Measurements from ENCODE around the gene TRPV5. TPM values are rescaled to one million over a fixed set of nuclear protein-coding genes. Genes with fewer than 3 reads are reported as not detected.
"Not testable (repeated sequence)": the region's sequence is repeated elsewhere in the genome, so short reads cannot be mapped to it uniquely, and the experiment has no call there.

TRPV5 gene
- total RNA-seq (under 1 TPM in 1 of 2 donors, not detected in 1; 0.11 TPM), polyA plus RNA-seq (ENCODE audit: insufficient read length in 2 of 2) (under 1 TPM in 1 of 2 donors, not detected in 1; 0.24 TPM)
- long read RNA-seq, donor 1, result 0 reads
- long read RNA-seq, donor 2, result 0 reads
- long read RNA-seq, donor 3, result 0 reads
- long read RNA-seq, donor 4, result 0 reads

GRCh38 chr7:142933624-142934023 lies at the start of gene TRPV5:
TSS of gene TRPV5 (minus strand) at chr7:142933746. CDS start at chr7:142933459, 287 bp downstream.
- Histone ChIP-seq H3K4me1 (ENCODE audit: control insufficient read depth, insufficient read depth, low read length) (no peaks in the 10 kb centered on the region), H3K9me3 (ENCODE audit: control insufficient read depth, insufficient read depth, low read length) (no peaks in the 10 kb centered on the region), H3K36me3 (ENCODE audit: control insufficient read depth, insufficient read depth, low read length) (no peaks in the 10 kb centered on the region), H3K4me3 (ENCODE audit: low read depth, low read length) (no peak within 1 kb of the TSS), H3K27ac (ENCODE audit: low read depth, low read length) (no peak within 1 kb of the TSS), H3K27me3 (ENCODE audit: control insufficient read depth, insufficient read depth, low read length) (no peaks in the 10 kb centered on the region)
- 72% methylated on average over 4 of the region's 4 CpGs for WGBS (ENCODE audit: insufficient coverage)
- DNase-seq (ENCODE audit: low read depth in 4 of 6, low spot score in 6 of 6), result no peak

GRCh38 chr7:142978402-142978801 lies 44.9 kb upstream of the TRPV5 start:
- not testable (repeated sequence) for H3K36me3 ChIP-seq (ENCODE audit: control insufficient read depth, insufficient read depth, low read length); DNase-seq (ENCODE audit: low read depth in 4 of 6, low spot score in 6 of 6); H3K27ac ChIP-seq (ENCODE audit: low read depth, low read length); H3K9me3 ChIP-seq (ENCODE audit: control insufficient read depth, insufficient read depth, low read length); H3K4me1 ChIP-seq (ENCODE audit: control insufficient read depth, insufficient read depth, low read length); H3K27me3 ChIP-seq (ENCODE audit: control insufficient read depth, insufficient read depth, low read length); H3K4me3 ChIP-seq (ENCODE audit: low read depth, low read length)
- no CpG with 5 or more reads among the region's 4 CpGs for WGBS (ENCODE audit: insufficient coverage)

GRCh38 chr7:142974626-142975025 lies 41.1 kb upstream of the TRPV5 start:
- WGBS (ENCODE audit: insufficient coverage), result no CpG with 5 or more reads among the region's 3 CpGs
- Histone ChIP-seq H3K4me3 (ENCODE audit: low read depth, low read length) (no peak overlapping the region), H3K9me3 (ENCODE audit: control insufficient read depth, insufficient read depth, low read length) (no peaks in the 10 kb centered on the region), H3K27me3 (ENCODE audit: control insufficient read depth, insufficient read depth, low read length) (no peaks in the 10 kb centered on the region), H3K27ac (ENCODE audit: low read depth, low read length) (no peak overlapping the region), H3K4me1 (ENCODE audit: control insufficient read depth, insufficient read depth, low read length) (no peaks in the 10 kb centered on the region), H3K36me3 (ENCODE audit: control insufficient read depth, insufficient read depth, low read length) (no peaks in the 10 kb centered on the region)
- DNase-seq (ENCODE audit: low read depth in 4 of 6, low spot score in 6 of 6), result no peak

GRCh38 chr7:142969183-142969582 lies 35.6 kb upstream of the TRPV5 start:
- Histone ChIP-seq H3K36me3 (ENCODE audit: control insufficient read depth, insufficient read depth, low read length) (no peaks in the 10 kb centered on the region), H3K9me3 (ENCODE audit: control insufficient read depth, insufficient read depth, low read length) (no peaks in the 10 kb centered on the region), H3K4me1 (ENCODE audit: control insufficient read depth, insufficient read depth, low read length) (no peaks in the 10 kb centered on the region), H3K4me3 (ENCODE audit: low read depth, low read length) (no peak overlapping the region), H3K27ac (ENCODE audit: low read depth, low read length) (no peak overlapping the region), H3K27me3 (ENCODE audit: control insufficient read depth, insufficient read depth, low read length) (no peaks in the 10 kb centered on the region)
- WGBS (ENCODE audit: insufficient coverage), result 64% methylated on average over 1 of the region's 4 CpGs
- DNase-seq (ENCODE audit: low read depth in 4 of 6, low spot score in 6 of 6), result no peak

DNA sequence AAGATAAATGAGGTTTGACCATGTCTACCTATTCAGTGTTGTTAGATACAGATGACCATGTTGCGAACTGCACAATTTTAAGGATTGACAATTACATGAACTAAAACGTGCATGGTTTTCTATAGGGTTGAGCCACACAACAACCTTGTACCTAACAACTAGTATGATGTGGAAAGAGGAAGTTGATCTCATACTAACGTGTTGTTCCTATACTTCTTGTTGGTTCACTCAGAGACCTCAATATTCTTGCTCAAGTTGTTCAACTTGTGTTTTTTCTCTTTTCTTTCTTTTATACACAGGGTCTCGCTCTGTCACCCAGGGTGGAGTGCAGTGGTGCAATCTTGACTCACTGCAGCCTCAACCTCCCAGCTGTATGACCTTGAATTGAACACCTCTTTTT lies 34.7 kb upstream of the TRPV5 start:
- Histone ChIP-seq H3K9me3 (ENCODE audit: control insufficient read depth, insufficient read depth, low read length) (no peaks in the 10 kb centered on the region), H3K36me3 (ENCODE audit: control insufficient read depth, insufficient read depth, low read length) (no peaks in the 10 kb centered on the region), H3K4me3 (ENCODE audit: low read depth, low read length) (no peak overlapping the region), H3K27me3 (ENCODE audit: control insufficient read depth, insufficient read depth, low read length) (no peaks in the 10 kb centered on the region), H3K4me1 (ENCODE audit: control insufficient read depth, insufficient read depth, low read length) (no peaks in the 10 kb centered on the region), H3K27ac (ENCODE audit: low read depth, low read length) (no peak overlapping the region)
- DNase-seq (ENCODE audit: low read depth in 4 of 6, low spot score in 6 of 6), result no peak
- 86% methylated on average over 1 of the region's 4 CpGs for WGBS (ENCODE audit: insufficient coverage)

- Histone ChIP-seq H3K9me3 (ENCODE audit: control insufficient read depth, insufficient read depth, low read length) (no peaks in the 10 kb centered on the region), H3K27ac (ENCODE audit: low read depth, low read length) (no peak overlapping the region), H3K27me3 (ENCODE audit: control insufficient read depth, insufficient read depth, low read length) (no peaks in the 10 kb centered on the region), H3K4me1 (ENCODE audit: control insufficient read depth, insufficient read depth, low read length) (no peaks in the 10 kb centered on the region), H3K4me3 (ENCODE audit: low read depth, low read length) (no peak overlapping the region), H3K36me3 (ENCODE audit: control insufficient read depth, insufficient read depth, low read length) (no peaks in the 10 kb centered on the region)
- DNase-seq (ENCODE audit: low read depth in 4 of 6, low spot score in 6 of 6), result no peak
- WGBS (ENCODE audit: insufficient coverage), result 71% methylated on average over 1 of the region's 6 CpGs
These were observed 31.1 kb upstream of the TRPV5 start for GRCh38 chr7:142964502-142965246.

- H3K27me3 ChIP-seq (ENCODE audit: control insufficient read depth, insufficient read depth, low read length), result no peaks in the 10 kb centered on the region
- DNase-seq (ENCODE audit: low read depth in 4 of 6, low spot score in 6 of 6), result no peak
- no peaks in the 10 kb centered on the region for H3K36me3 ChIP-seq (ENCODE audit: control insufficient read depth, insufficient read depth, low read length)
- no peaks in the 10 kb centered on the region for H3K4me1 ChIP-seq (ENCODE audit: control insufficient read depth, insufficient read depth, low read length)
- no peak overlapping the region for H3K27ac ChIP-seq (ENCODE audit: low read depth, low read length)
- WGBS (ENCODE audit: insufficient coverage), result 90% methylated on average over 2 of the region's 2 CpGs
- no peak overlapping the region for H3K4me3 ChIP-seq (ENCODE audit: low read depth, low read length)
- H3K9me3 ChIP-seq (ENCODE audit: control insufficient read depth, insufficient read depth, low read length), result no peaks in the 10 kb centered on the region
These were observed 30.4 kb upstream of the TRPV5 start for GRCh38 chr7:142963993-142964392.

- Histone ChIP-seq H3K9me3 (ENCODE audit: control insufficient read depth, insufficient read depth, low read length) (no peaks in the 10 kb centered on the region), H3K27ac (ENCODE audit: low read depth, low read length) (no peak overlapping the region), H3K36me3 (ENCODE audit: control insufficient read depth, insufficient read depth, low read length) (no peaks in the 10 kb centered on the region), H3K27me3 (ENCODE audit: control insufficient read depth, insufficient read depth, low read length) (no peaks in the 10 kb centered on the region), H3K4me1 (ENCODE audit: control insufficient read depth, insufficient read depth, low read length) (no peaks in the 10 kb centered on the region), H3K4me3 (ENCODE audit: low read depth, low read length) (no peak overlapping the region)
- no CpG with 5 or more reads among the region's 1 CpG for WGBS (ENCODE audit: insufficient coverage)
- DNase-seq (ENCODE audit: low read depth in 4 of 6, low spot score in 6 of 6), result peak in 1 of 6 donors; percentile 47
These were observed 29.4 kb upstream of the TRPV5 start for GRCh38 chr7:142962991-142963390.

- DNase-seq (ENCODE audit: low read depth in 4 of 6, low spot score in 6 of 6), result no peak
- Histone ChIP-seq H3K36me3 (ENCODE audit: control insufficient read depth, insufficient read depth, low read length) (no peaks in the 10 kb centered on the region), H3K9me3 (ENCODE audit: control insufficient read depth, insufficient read depth, low read length) (no peaks in the 10 kb centered on the region), H3K4me1 (ENCODE audit: control insufficient read depth, insufficient read depth, low read length) (no peaks in the 10 kb centered on the region), H3K27me3 (ENCODE audit: control insufficient read depth, insufficient read depth, low read length) (no peaks in the 10 kb centered on the region), H3K4me3 (ENCODE audit: low read depth, low read length) (no peak within 1 kb of the TSS), H3K27ac (ENCODE audit: low read depth, low read length) (no peak within 1 kb of the TSS)
- 78% methylated on average over 8 of the region's 9 CpGs for WGBS (ENCODE audit: insufficient coverage)
These were observed 28.7 kb upstream of the TRPV5 start, which contains the start of gene KEL for GRCh38 chr7:142961973-142962926. TSS of gene KEL (minus strand) at chr7:142962363. CDS start at chr7:142962206, 157 bp downstream.

Data from spinal cord (tissue), 10 donors.